Measurements from ENCODE around the gene MRPS10.
A peak's percentile ranks its signal among the peaks of the same experiment; 100 is the strongest.
"Not testable (repeated sequence)": the region's sequence is repeated elsewhere in the genome, so short reads cannot be mapped to it uniquely, and the experiment has no call there.

MRPS10 gene

GRCh38 chr6:42236682-42237473 lies 19.2 kb upstream of the MRPS10 start:
- DNase-seq, result no peak

- DNase-seq, result no peak
Observed at GRCh38 chr6:42236030-42236429, 18.4 kb upstream of the MRPS10 start.

- DNase-seq, result no peak
Observed at GRCh38 chr6:42232035-42232434, 14.4 kb upstream of the MRPS10 start.

GRCh38 chr6:42230345-42231321 lies 13.0 kb upstream of the MRPS10 start:
- peak; percentile 4 to 15 for DNase-seq

- DNase-seq, result no peak
Observed at GRCh38 chr6:42229506-42230119, 12.0 kb upstream of the MRPS10 start.

GRCh38 chr6:42228305-42228704 lies 10.6 kb upstream of the MRPS10 start:
- no peak for DNase-seq

GRCh38 chr6:42227173-42227850 lies 9.7 kb upstream of the MRPS10 start:
- DNase-seq, result no peak

GRCh38 chr6:42226645-42227143 lies 9.0 kb upstream of the MRPS10 start:
- no peak for DNase-seq

GRCh38 chr6:42226161-42226611 lies 8.5 kb upstream of the MRPS10 start:
- no peak for DNase-seq

GRCh38 chr6:42225419-42225818 lies 7.8 kb upstream of the MRPS10 start:
- no peak for DNase-seq

GRCh38 chr6:42225029-42225339 lies 7.3 kb upstream of the MRPS10 start:
- no peak for DNase-seq

GRCh38 chr6:42224222-42225028 lies 6.8 kb upstream of the MRPS10 start:
- DNase-seq, result no peak

- DNase-seq, result no peak
Observed at GRCh38 chr6:42222448-42222847, 4.8 kb upstream of the MRPS10 start.

- DNase-seq, result no peak
Observed at GRCh38 chr6:42221546-42221945, 3.9 kb upstream of the MRPS10 start.

- DNase-seq, result no peak
Observed at GRCh38 chr6:42220807-42221206, 3.1 kb upstream of the MRPS10 start.

GRCh38 chr6:42217157-42217518 lies 523 bp downstream of the MRPS10 start:
- DNase-seq, result peak in 1 of 2 experiments; percentile 33

GRCh38 chr6:42216495-42216894 lies 1.2 kb downstream of the MRPS10 start:
- DNase-seq, result not testable (repeated sequence)

GRCh38 chr6:42212442-42212841 lies 5.2 kb downstream of the MRPS10 start:
- no peak for DNase-seq

- DNase-seq, result no peak
Observed at GRCh38 chr6:42211726-42212125, 5.9 kb downstream of the MRPS10 start.

- no peak for DNase-seq
Observed at GRCh38 chr6:42210551-42210950, 7.1 kb downstream of the MRPS10 start.

- DNase-seq, result not testable (repeated sequence)
Observed at GRCh38 chr6:42207559-42207958, 10.1 kb downstream of the MRPS10 start.

- no peak for DNase-seq
Observed at GRCh38 chr6:42204768-42205282, 12.8 kb downstream of the MRPS10 start.
